ENCODE measurements around the gene PEAR1. TPM values are rescaled to one million over a fixed set of nuclear protein-coding genes. Genes with fewer than 3 reads are reported as not detected.

Gene PEAR1
- total RNA-seq, 3 donors from 2014 or later (not counting 1 experiment from before 2014, with no cell fraction given) = 0.52 to 1.4 (median 0.80) TPM

GRCh38 chr1:156847591-156848460 lies 45.7 kb upstream of the PEAR1 start:
- H3K36me3 ChIP-seq (ENCODE audit: control insufficient read depth, insufficient read depth, low read length) = no peaks in the 10 kb centered on the region
- H3K27ac ChIP-seq (ENCODE audit: low read length) = no peak overlapping the region
- Mint-ChIP-seq H3K4me1 (peaks cover 15 to 38% of the 10 kb centered on the region in 2 donors), H3K9me3 (no peaks in the 10 kb centered on the region), H3K36me3 (no peaks in the 10 kb centered on the region), H3K27me3 (ENCODE audit: low read depth in 2 of 2) (peaks cover 20 to 40% of the 10 kb centered on the region in 2 donors), H3K27ac (peak overlapping the region; percentile 11 to 80), H3K4me3 (no peak overlapping the region)
- no peak for DNase-seq
- H3K9me3 ChIP-seq (ENCODE audit: control insufficient read depth, insufficient read depth, low read length) = no peaks in the 10 kb centered on the region
- no peak for TF ChIP-seq CTCF (IDR thresholded peaks at IDR 0.05)
- H3K4me3 ChIP-seq (ENCODE audit: low read length) = no peak overlapping the region
- peaks cover 20% of the 10 kb centered on the region for H3K27me3 ChIP-seq (ENCODE audit: control insufficient read depth, insufficient read depth, low read length)
- no peak for ATAC-seq
- 79% methylated on average over 7 of the region's 7 CpGs for WGBS (ENCODE audit: insufficient coverage)
- H3K4me1 ChIP-seq (ENCODE audit: control insufficient read depth, insufficient read depth, low read length) = peaks cover 28% of the 10 kb centered on the region
- intact Hi-C loops (cut with micrococcal nuclease) = no loop called here

- Histone ChIP-seq H3K36me3 (ENCODE audit: control insufficient read depth, insufficient read depth, low read length) (no peaks in the 10 kb centered on the region), H3K9me3 (ENCODE audit: control insufficient read depth, insufficient read depth, low read length) (no peaks in the 10 kb centered on the region), H3K4me1 (ENCODE audit: control insufficient read depth, insufficient read depth, low read length) (peaks cover 28% of the 10 kb centered on the region), H3K27ac (ENCODE audit: low read length) (no peak overlapping the region), H3K4me3 (ENCODE audit: low read length) (no peak overlapping the region), H3K27me3 (ENCODE audit: control insufficient read depth, insufficient read depth, low read length) (peaks cover 17% of the 10 kb centered on the region)
- DNase-seq = peak; percentile 39 to 79
- TF ChIP-seq CTCF (IDR thresholded peaks at IDR 0.05) = no peak
- peak; percentile 62 to 83 (median 73) for ATAC-seq
- no peaks in the 10 kb centered on the region for H3K9me3 Mint-ChIP-seq
- intact Hi-C loops (cut with micrococcal nuclease) = no loop called here
- H3K4me3 Mint-ChIP-seq = peak overlapping the region; percentile 17
- peaks cover 15 to 38% of the 10 kb centered on the region in 2 donors for H3K4me1 Mint-ChIP-seq
- H3K27me3 Mint-ChIP-seq (ENCODE audit: low read depth in 2 of 2) = peaks cover 13 to 34% of the 10 kb centered on the region in 2 donors
- no peaks in the 10 kb centered on the region for H3K36me3 Mint-ChIP-seq
- 10% methylated on average over 36 of the region's 36 CpGs for WGBS (ENCODE audit: insufficient coverage)
- peak overlapping the region in 1 of 2 donors; percentile 80 for H3K27ac Mint-ChIP-seq
Measured at GRCh38 chr1:156848461-156849150, 44.9 kb upstream of the PEAR1 start.

- DNase-seq (no peak), ATAC-seq (no peak)
- H3K27ac ChIP-seq (ENCODE audit: low read length) = no peak overlapping the region
- peaks cover 13 to 30% of the 10 kb centered on the region in 2 donors for H3K27me3 Mint-ChIP-seq (ENCODE audit: low read depth in 2 of 2)
- TF ChIP-seq CTCF (IDR thresholded peaks at IDR 0.05) = no peak
- no peak overlapping the region for H3K4me3 ChIP-seq (ENCODE audit: low read length)
- intact Hi-C loops (cut with micrococcal nuclease) = no loop called here
- H3K27me3 ChIP-seq (ENCODE audit: control insufficient read depth, insufficient read depth, low read length) = peaks cover 17% of the 10 kb centered on the region
- H3K4me1 ChIP-seq (ENCODE audit: control insufficient read depth, insufficient read depth, low read length) = peaks cover 28% of the 10 kb centered on the region
- peak overlapping the region in 1 of 2 donors; percentile 80 for H3K27ac Mint-ChIP-seq
- no peaks in the 10 kb centered on the region for H3K9me3 Mint-ChIP-seq
- no peak overlapping the region for H3K4me3 Mint-ChIP-seq
- peaks cover 15 to 35% of the 10 kb centered on the region in 2 donors for H3K4me1 Mint-ChIP-seq
- no peaks in the 10 kb centered on the region for H3K36me3 ChIP-seq (ENCODE audit: control insufficient read depth, insufficient read depth, low read length)
- H3K9me3 ChIP-seq (ENCODE audit: control insufficient read depth, insufficient read depth, low read length) = no peaks in the 10 kb centered on the region
- no peaks in the 10 kb centered on the region for H3K36me3 Mint-ChIP-seq
- WGBS (ENCODE audit: insufficient coverage) = 36% methylated on average over 23 of the region's 23 CpGs
Measured at GRCh38 chr1:156849151-156849496, 44.4 kb upstream of the PEAR1 start.
